ENCODE results near the gene ZDHHC6.

The ZDHHC6 gene

DNA sequence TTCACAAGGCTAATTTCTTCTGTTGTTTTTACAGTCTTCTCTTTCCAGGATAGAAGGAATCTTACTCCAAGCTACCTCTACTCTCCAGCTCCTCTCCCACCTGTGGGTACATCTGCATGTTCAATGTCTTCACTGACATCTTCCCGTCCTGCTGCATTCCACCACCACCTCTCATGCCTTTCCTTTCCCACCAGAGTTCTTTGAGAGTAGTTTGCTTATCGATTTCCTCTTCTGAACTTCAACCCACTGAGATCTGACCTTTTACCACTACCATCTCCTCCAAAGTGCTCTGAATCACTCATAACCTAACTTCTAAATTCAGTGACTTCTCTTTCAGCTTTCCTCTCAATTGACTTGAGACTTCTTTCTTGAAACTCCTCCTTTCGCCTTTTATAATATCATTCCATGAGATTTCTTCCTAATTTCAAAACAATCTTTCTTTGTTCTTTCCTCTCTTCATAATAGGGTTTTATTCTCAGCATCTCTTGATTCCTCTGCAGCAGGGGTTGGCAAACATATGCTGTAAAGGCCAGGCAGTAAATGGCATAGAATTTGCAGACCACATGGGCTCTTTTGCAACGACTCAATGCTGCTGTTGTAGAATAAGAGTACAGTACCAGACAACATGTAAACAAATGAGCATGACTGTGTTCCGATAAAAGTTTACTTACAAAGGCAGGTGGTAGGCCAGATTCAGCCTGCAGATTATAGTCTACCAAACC is 50.7 kb downstream of the ZDHHC6 start:
- DNase-seq (ENCODE audit: low read depth): no peak
- TF ChIP-seq, protein P1, sequence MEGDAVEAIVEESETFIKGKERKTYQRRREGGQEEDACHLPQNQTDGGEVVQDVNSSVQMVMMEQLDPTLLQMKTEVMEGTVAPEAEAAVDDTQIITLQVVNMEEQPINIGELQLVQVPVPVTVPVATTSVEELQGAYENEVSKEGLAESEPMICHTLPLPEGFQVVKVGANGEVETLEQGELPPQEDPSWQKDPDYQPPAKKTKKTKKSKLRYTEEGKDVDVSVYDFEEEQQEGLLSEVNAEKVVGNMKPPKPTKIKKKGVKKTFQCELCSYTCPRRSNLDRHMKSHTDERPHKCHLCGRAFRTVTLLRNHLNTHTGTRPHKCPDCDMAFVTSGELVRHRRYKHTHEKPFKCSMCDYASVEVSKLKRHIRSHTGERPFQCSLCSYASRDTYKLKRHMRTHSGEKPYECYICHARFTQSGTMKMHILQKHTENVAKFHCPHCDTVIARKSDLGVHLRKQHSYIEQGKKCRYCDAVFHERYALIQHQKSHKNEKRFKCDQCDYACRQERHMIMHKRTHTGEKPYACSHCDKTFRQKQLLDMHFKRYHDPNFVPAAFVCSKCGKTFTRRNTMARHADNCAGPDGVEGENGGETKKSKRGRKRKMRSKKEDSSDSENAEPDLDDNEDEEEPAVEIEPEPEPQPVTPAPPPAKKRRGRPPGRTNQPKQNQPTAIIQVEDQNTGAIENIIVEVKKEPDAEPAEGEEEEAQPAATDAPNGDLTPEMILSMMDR (IDR thresholded peaks at IDR 0.05; ENCODE audit: low read depth, low read length, missing control alignments): no peak
- no peak overlapping the region for H3K4me3 ChIP-seq (ENCODE audit: low read depth, low read length)
- in situ Hi-C loops (cut with HindIII; ENCODE audit: low sequenced_read_pairs): no loop called here

DNA sequence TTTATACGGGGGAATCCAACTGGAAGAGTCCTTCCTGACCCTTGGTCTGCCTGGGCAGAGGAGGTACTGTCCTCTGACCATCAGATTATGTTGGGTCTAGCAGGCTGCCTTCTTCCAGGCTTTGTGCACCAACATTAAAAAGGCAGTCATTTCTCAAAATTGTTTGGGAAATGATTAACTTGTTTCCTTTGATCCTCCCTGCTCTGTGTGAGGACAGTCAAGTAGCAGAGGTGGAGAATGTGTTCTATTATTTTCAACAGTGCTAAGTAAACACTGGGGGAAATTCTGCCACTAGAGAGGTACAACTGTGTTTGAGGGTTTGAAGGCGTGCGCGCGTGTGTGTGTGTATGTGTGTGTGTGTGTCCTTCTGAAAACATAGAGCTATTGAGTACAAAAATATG is 52.2 kb downstream of the ZDHHC6 start:
- no peak overlapping the region for H3K4me3 ChIP-seq (ENCODE audit: low read depth, low read length)
- in situ Hi-C loops (cut with HindIII; ENCODE audit: low sequenced_read_pairs): no loop called here
- TF ChIP-seq, protein P1 (IDR thresholded peaks at IDR 0.05; ENCODE audit: low read depth, low read length, missing control alignments): no peak
- no peak for DNase-seq (ENCODE audit: low read depth)

DNA sequence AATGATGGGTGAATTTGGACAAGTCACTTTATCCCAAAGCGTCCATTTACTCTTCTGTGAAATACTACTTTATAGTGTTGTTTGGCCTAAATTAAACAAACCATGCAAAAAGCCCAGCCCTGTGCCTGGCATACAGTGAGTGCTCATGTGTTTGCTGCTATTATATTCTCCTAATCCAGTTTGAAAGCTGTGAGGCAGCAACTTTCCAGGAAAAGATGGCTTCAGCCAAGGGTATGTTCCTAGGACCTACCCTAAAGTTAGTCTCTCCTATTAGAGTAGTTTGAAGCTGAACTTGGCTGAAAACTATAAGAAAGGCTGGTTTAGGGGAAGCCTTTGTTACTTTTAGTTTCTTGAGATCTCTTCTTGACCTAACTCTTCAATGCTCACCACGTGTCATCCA is 52.9 kb downstream of the ZDHHC6 start:
- no peak overlapping the region for H3K4me3 ChIP-seq (ENCODE audit: low read depth, low read length)
- DNase-seq (ENCODE audit: low read depth): no peak
- in situ Hi-C loops (cut with HindIII; ENCODE audit: low sequenced_read_pairs): no loop called here
- TF ChIP-seq, protein P1 (IDR thresholded peaks at IDR 0.05; ENCODE audit: low read depth, low read length, missing control alignments): no peak

DNA sequence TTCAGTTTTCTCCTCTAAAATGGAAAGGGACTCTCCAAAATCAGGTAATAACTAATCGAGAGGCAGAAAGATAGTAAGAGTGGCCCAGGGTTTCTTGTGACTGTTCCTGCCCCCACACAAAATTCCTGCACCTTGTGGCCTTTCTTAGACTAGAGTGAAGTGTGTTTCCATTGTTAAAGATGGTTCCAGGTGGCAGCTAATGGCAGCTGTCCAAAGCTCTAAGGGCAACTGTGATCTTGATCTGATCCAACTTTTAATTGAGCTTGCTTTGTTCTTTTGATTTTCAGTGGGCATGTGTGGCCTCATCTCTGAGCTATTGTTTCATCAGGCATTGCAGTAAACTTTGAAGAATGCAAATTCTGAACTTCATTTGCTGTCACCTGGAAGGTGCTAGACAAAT is 53.4 kb downstream of the ZDHHC6 start:
- TF ChIP-seq, protein P1 (IDR thresholded peaks at IDR 0.05; ENCODE audit: low read depth, low read length, missing control alignments): no peak
- in situ Hi-C loops (cut with HindIII; ENCODE audit: low sequenced_read_pairs): no loop called here

DNA sequence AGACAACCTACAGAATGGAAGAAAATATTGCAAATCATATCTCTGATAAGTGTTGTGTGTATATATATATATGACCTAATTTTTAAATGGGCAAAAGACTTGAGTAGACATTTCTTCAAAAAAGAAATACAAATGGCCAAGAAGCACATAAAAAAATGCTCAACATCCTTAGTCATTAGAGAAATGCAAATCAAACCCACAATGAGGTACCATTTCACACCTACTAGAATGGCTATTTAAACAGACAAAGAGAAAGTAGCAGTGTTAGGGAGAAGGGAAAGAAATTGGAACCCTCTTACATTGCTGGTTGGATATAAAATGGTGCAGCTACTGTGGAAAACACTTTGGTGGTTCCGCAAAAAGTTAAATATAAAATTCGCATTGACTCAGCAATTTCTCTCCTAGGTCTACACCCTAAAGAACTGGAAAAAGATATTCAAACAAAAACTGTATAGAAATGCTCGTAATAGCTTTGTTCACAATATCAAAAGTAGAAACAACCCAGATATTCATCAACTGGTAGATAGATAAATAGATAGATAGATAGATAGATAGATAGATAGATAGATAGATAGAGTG is 56.5 kb downstream of the ZDHHC6 start:
- H3K4me3 ChIP-seq (ENCODE audit: low read depth, low read length): no peak overlapping the region
- TF ChIP-seq, protein P1 (IDR thresholded peaks at IDR 0.05; ENCODE audit: low read depth, low read length, missing control alignments): no peak
- DNase-seq (ENCODE audit: low read depth): no peak
- in situ Hi-C loops (cut with HindIII; ENCODE audit: low sequenced_read_pairs): no loop called here

More for the DNA sequence above, 53.4 kb downstream of the ZDHHC6 start:
- no peak for DNase-seq (ENCODE audit: low read depth)
- H3K4me3 ChIP-seq (ENCODE audit: low read depth, low read length): no peak overlapping the region

DNA sequence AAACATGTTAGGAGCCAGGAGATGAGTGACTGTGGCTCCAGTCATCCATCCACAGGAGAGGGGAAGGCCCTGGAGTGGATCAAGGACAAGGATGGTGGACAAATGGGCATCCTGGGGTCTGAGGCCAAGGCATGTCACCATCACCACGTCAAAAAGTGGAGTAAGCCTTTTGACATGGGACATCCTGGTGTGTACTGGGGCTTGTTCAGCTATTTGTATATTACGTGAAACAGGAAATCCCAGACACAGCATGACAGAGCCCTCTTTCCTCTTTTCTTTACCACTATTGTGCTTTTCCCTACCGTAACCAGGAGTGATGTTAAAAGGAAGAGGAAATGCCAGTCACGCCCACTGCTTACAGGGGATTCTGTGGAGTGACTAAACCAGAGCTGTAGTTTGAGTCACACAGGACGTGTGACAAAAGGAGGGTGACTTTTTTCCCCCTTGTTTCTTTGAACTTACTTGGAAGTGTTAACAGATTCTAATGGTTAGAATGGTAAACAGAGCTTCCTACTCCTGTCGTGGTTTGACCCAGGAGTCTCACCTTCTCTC is 57.4 kb downstream of the ZDHHC6 start:
- TF ChIP-seq, protein P1 (IDR thresholded peaks at IDR 0.05; ENCODE audit: low read depth, low read length, missing control alignments): no peak
- H3K4me3 ChIP-seq (ENCODE audit: low read depth, low read length): no peak overlapping the region
- no peak for DNase-seq (ENCODE audit: low read depth)
- in situ Hi-C loops (cut with HindIII; ENCODE audit: low sequenced_read_pairs): no loop called here
